ENCODE measurements around the gene DHX8.

GRCh38 chr17:43456029-43456428 lies 27.7 kb upstream of the DHX8 start:
- TF ChIP-seq EZH2 (IDR thresholded peaks at IDR 0.05; ENCODE audit: low read length): no peak
- TF ChIP-seq, protein P1, sequence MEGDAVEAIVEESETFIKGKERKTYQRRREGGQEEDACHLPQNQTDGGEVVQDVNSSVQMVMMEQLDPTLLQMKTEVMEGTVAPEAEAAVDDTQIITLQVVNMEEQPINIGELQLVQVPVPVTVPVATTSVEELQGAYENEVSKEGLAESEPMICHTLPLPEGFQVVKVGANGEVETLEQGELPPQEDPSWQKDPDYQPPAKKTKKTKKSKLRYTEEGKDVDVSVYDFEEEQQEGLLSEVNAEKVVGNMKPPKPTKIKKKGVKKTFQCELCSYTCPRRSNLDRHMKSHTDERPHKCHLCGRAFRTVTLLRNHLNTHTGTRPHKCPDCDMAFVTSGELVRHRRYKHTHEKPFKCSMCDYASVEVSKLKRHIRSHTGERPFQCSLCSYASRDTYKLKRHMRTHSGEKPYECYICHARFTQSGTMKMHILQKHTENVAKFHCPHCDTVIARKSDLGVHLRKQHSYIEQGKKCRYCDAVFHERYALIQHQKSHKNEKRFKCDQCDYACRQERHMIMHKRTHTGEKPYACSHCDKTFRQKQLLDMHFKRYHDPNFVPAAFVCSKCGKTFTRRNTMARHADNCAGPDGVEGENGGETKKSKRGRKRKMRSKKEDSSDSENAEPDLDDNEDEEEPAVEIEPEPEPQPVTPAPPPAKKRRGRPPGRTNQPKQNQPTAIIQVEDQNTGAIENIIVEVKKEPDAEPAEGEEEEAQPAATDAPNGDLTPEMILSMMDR (optimal IDR thresholded peaks at IDR 0.05 in 1 of 3, IDR thresholded peaks at IDR 0.05 in 1 of 3, conservative IDR thresholded peaks at IDR 0.05 in 1 of 3; ENCODE audit: extremely low read depth in 1 of 3, insufficient read depth in 2 of 3, low read length in 3 of 3): no peak
